Stimulated activated CD8-positive, alpha-beta memory T cell treated with anti-CD3 and anti-CD28 coated beads, Interleukin-7, amount 100 ng/mL, for 1 hour (primary cell): ENCODE measurements around the gene MAN2B1.
"Not testable (repeated sequence)": the region's sequence is repeated elsewhere in the genome, so short reads cannot be mapped to it uniquely, and the experiment has no call there.

Experiments used
- DNase-seq, 2 donors: peaks; one replicate each; pipeline ENCODE4 v3.0.0-alpha.2; 2020; ENCODE audit warnings: low read depth in 2 of 2

Gene MAN2B1

DNA sequence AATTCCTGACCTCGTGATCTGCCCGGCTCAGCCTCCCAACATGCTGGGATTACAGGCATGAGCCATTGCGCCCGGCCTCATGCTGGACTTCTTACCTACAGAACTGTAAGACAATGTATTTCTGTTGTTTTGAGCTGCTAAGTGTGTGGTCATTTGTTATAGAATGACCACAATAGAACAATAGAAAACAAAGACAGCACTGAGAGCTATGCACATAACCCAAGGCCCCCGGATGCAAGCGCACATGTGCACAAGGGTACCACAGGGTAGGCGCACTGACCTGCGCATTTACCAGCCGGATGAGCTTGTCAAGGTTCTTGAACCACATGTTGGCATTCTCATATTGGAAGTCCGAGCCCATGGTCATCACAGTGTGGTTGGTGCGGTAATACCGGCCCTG, 5.6 kb downstream of the MAN2B1 start:
- no peak for DNase-seq

DNA sequence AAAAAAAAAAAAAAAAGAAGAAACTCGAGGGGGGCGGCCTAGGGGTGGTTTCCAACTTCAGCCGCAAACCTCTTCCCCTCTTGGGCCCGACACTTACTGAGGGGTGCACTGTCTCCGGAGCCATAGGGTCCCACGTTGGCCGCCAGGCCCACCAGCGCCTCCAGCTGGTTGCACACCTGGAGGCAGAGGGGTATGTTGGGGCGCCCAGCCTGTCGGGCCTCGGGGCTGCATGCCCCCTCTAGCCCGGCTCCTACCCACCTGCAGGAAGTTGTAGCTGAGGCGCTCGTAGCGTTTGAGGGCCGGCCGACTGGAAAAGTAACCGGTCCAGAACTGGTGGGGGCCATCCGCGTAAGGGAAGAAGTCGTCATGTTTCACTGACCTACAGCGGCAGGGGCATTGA, 8.6 kb downstream of the MAN2B1 start:
- DNase-seq, result no peak

DNA sequence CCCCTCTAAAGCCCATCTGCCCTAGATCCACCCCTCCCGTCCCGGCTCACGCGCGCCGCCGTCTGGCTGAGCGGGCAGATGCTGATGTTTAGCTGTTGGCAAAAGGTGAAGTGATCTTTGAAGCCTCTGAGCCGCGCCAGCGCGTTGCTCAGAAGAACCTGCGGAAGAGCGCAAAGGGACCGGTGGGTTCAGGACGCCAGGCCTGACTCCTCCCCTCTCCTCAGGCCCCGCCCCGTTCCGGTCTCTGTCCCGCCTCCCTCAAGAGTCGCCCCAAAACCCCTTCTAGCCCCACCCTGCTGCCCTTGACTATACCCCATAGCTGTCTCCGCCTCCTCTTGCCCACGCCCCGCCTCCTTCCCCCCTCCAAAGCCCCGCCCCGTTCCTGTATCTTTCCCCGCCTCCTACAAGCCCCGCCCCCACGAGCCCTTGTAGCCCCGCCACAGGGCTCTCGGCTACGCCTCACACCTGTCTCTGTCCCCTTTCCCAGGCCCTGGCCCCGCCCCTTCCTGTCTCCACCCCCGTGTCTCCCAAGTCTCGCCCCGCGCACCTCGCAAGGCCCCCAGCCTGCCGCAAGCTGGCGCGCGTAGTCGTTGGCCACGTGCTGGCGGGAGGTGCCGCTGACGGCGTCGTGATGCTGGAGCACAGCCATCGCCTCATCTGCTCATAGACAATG, 9.5 kb downstream of the MAN2B1 start:
- DNase-seq, result no peak

DNA sequence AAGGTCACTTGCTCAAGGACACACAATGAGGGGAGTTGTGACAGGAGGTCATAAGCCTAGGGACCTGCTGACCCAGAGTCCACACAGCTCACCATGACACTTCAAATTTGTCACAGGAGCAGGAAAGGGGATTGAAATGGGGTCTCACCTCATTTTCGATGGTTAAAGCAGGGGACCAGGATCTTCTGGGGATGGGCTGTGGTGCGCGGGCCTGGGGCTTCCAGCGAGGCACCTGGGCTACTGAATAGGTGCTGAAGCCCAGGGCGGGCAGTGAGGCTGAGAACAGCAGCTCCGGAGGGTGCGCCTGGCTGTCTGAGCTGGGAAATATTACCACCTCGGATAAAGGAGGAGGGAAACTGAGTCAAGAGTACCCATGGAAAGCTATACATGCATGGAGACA, 11.0 kb downstream of the MAN2B1 start:
- DNase-seq, result no peak

DNA sequence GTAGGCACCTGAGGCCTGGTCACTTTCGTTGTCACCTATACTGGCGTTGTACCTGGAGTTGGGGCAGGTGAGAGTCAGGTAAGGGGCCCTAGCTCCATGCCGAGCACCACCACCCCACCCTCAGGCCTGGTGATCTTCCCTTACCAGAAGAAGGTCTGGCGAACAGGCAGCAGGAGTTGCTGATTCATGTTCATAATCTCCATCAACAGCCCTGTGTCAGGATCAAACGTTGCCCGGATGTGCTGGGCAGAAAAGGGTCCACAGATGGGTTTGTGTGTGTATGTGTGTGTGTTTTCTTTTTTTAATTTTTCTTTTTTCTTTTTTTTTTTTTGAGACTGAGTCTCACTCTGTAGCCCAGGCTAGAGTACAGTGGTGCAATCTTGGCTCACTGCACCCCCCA, 14.3 kb downstream of the MAN2B1 start:
- DNase-seq, result no peak

DNA sequence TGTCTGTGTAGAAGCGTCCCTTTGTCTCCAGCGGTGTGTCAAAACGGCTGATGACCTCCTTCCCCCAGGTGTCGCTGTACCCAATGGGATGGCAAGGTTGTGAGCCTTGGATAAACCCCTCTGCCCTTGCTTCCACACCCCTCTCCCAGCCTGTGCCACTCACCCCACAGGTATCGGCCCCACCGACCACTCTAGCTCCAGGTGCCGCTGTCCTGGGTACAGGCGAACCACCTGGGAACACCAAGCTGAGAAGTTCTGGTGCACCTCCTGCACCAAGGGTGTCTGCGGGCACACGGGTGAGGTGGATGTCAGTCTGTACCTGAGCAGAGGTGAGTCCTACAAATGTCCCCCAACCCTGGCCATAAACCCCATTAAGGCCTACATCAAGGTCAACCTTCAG, 16.6 kb downstream of the MAN2B1 start:
- no peak for DNase-seq

DNA sequence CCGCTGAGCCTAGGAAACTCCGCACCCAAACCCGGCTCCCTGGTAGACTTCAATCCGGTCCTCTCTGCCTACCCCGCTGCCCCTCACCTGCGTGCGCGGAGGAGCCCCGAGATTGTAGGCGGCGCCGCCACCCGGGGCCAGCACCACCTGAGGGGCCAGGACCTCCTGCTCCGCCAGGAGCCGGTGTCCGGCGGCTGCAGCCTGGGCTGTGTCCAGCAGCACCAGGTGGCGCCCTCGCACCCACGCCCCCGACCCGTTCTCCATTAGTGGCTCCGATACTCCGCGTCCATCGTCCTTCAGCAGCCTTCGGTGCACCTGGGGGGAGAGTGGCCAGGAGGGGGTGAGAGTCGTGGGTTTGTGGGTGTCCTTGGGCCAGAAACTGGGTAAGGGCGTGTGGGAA, 18.5 kb downstream of the MAN2B1 start:
- no peak for DNase-seq

DNA sequence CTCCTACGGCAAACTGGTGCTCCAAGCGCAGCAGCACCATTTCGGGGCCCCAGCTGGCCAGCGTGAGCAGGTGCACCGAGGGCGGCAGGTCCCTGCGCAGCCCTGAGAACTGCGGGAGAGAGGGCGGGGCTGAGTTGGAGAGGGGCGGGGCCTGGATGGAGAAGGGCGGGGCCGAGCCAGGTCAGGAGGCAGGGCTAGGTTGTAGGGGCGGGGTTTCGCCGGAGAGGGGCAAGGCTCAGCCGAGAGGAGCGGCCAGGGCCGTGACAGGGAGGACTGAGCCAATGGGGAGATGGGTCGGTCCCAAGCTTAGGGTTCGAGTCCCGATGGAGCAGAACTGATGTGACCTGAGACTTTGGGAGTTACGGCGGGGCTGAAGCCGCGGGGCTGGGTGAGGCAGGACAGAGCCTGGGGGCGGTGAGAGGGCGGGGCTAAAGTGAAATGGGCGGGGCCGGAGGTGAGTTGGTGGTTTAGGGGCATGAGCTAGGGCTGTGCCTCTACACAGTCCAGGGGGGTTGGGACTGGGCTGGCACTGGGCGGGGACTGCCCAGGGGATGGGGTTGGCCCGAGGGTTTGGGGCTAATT, 19.0 kb downstream of the MAN2B1 start:
- DNase-seq, result no peak

DNA sequence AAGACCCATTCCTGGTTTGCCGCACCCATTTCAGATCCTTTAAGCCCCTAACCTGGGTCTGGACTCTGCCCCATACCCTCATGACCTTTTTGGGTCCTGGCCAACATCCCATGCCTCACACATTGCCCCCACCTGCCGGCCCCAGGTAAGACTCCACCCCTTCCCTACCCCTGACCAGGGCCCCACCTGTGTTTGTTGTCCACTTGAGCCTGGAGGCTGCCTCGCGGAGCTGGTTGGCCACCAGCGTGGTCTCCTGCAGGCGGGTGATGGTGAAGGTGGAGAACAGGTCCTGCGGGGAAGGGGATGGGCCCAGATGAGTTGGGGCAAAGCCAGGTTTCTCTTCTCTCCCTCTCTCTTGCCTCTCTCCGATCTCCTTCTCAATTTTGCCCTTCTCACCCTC, 19.5 kb downstream of the MAN2B1 start:
- no peak for DNase-seq

DNA sequence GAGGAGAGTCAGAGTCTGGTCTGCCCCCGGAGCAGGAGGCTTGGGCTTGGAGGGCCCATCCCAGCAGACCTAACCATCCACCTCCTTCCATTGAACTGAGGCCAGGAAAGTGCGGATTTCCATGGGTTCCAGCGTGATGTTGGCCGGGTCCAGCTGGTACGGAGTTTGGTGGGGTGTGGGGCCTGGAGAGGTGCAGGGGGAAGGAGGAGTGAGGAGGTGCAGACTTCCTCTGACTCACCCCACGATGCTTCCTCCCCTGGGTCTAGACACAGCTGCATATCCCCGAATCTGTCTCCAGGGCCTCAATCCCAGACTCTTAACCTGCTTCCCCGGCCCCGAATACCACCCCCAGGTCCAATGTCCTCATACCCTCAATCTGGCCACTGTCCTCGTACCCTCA, 20.0 kb downstream of the MAN2B1 start:
- DNase-seq, result no peak

DNA sequence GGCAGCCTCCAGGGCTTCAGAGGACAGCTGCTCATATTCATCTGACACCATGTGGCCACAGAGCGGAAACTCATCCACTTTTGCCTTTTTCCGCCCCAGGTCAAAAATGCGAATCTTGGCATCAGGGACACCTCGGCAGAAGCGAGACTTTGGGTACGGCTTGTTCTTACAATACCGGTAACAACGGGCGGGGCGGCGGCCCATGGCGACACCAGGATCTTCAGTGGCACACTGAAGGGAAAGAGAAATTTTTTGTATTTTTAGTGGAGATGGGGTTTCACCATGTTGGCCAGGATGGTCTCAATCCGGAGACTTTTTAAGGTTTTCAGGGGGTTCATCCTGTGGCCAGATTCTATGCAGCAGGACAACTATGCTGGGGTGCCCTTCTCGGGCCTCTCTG, 22.8 kb downstream of the MAN2B1 start:
- not testable (repeated sequence) for DNase-seq

DNA sequence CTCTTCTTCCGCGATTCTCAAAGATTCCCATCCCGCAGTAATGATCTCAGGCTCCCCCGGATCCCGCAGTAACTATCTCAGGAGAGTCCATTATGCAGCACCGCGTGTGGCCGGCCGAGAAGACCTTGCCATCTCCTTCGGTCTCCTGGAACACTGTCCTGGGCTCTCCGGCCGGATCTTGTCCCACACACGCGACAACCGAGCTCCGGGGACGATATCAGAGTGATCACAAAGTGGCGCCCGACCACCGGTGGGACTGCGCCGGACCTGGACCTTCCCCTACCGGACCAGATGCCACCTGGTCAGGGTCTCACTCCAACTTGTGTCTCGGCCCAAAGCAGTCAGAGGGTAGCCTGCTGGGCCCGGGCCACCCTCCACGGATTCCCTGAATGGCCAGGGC, 24.0 kb downstream of the MAN2B1 start:
- DNase-seq, result no peak

DNA sequence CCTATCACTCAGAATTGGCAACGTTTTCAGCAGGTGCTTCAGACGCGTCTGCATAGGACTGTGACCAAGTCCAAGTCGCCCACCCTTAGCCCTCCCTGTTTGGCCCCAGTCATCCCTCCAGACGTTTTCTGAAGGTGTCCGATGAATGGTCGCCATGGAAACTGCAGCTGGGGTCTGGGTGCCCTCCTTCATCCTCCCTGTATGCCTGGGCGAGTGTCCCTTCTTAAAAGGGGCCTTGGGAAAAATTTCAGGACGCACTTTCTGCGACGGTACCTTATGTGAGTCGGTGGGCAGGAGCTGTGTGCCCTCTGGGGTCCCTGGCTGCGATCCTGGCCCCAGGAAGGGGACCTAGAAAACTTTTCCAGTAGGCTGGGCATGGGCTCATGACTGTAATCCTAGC, 25.1 kb downstream of the MAN2B1 start:
- no peak for DNase-seq

DNA sequence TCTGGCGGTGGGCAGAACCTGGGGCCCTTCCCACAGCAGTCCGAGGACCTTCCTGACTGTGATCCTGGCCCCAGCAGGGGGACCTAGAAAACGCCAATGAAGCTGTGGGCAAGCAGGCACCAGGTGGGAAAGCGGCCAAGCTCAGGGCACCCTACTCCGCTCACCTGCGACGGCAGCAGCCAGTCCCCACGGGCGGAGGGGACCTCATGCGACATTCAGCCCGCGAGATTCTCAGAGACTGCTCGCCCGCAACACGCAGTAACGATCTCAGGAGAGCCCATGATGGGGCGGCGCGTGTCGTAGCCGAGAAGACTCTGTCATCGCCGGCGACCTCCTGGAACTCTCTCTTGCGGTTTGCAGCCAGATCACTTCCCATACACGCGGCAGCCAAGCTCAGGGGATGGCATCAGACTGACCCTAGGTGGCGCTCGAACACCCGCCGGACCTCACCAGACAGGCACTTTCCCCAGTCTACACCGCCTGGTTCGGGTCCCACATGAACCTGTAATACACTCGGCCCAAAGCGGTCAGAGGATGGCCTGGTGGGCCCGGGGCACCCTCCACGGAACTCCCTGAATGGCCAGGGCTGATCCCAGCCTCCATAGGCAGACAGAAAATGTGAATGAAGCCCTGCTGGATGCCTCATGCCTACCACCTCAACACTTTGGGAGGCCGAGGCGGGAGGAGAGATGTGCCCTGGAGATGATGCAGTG, 26.5 kb downstream of the MAN2B1 start:
- peak; percentile 66 to 71 for DNase-seq

DNA sequence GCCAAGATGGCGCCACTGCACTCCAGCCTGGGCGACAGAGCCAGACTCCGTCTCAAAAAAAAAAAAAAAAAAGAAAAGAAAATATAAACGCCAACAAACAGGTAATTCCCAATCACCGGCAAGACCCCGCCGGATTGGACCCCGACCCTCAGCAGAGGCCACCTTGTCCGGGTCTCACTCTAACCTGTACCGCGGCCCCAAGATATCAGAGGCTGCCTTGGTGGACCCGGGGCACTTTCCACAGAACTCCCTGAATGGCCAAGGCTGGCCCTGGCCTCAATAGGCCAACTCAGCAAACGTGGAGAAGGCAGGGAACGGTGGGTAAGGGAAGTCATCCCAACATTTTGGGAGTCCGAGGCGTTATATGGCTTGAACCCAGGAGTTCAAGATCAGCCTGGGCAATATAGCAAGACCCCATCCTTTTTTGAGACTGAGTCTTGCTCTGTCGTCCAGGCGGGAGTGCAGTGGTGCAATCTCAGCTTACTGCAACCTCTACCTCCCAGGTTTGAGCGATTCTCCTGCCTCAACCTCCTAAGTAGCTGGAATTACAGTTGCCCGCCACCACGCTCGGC, 27.8 kb downstream of the MAN2B1 start:
- DNase-seq, result no peak

DNA sequence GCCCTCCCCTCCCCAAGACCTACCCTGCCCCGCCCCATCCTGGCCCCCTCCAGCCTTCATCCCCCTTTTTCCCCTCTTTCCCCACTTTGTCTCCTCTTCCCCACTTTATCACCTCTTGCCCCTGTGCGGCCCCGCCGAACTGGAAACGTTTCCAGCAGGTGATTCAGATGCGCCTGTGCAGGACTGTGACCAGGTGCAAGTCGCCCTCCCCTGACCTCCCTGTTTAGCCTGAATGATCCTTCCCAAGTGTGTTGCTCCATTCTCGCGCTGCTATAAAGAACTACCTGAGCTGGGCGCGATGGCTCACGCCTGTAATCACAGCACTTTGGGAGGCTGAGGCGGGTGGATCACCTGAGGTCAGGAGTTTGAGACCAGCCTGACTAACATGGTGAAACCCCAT, 29.9 kb downstream of the MAN2B1 start:
- no peak for DNase-seq

DNA sequence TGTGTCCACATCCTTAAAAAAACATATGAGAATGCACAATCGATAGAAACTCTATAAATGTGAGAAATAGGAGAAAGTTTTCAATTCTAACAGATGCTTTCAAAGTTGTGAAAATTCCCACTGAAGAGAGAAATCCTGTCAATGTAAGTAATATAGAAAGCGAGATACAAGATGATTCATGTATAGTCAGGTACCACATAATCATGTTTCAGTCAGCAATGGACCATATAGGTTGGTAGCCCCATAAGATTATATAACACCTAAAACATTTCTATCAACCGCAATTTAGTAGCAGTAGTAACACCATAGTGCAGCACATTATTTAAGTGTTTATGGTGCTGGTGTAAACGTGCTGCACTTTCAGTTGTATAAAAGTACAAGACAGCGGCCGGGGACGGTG, 37.3 kb downstream of the MAN2B1 start:
- no peak for DNase-seq

DNA sequence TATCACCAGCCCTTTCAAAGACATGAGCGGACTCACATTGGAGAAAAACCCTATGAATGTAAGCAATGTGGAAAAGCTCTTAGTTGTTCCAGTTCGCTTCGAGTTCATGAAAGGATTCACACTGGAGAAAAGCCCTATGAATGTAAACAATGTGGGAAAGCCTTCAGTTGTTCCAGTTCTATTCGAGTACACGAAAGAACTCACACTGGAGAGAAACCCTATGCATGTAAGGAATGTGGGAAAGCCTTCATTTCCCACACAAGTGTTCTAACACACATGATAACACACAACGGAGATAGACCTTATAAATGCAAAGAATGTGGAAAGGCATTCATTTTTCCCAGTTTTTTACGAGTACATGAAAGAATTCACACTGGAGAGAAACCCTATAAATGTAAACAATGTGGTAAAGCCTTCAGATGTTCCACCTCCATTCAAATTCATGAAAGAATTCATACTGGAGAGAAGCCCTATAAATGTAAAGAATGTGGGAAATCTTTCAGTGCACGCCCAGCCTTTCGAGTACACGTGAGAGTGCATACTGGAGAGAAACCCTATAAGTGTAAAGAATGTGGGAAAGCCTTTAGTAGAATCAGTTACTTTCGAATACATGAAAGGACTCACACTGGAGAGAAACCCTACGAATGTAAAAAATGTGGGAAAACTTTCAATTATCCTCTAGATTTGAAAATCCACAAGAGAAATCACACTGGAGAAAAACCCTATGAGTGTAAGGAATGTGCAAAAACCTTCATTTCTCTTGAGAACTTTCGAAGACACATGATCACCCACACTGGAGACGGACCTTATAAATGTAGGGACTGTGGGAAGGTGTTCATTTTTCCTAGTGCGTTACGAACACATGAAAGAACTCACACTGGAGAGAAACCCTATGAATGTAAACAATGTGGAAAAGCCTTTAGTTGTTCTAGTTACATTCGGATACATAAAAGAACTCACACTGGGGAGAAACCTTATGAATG, 38.2 kb downstream of the MAN2B1 start:
- no peak for DNase-seq

DNA sequence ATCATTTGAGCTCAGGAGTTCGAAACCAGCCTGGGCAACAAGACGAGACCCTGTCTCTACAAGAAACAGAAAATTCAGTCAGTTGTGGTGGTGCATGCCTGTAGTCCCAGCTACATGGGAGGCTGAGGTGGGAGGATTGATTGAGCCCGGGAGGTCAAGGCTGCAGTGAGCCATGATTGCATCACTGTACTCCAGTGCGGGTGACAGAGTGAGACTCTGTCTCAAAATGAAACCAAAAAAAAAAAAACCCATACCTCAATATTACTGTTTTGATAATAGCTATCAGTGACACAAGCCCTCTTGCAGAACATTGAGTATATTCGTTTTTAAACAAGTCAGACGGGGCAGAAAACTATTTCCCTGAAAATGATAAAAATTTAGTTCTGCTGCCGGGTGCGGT, 39.6 kb downstream of the MAN2B1 start:
- DNase-seq, result no peak

DNA sequence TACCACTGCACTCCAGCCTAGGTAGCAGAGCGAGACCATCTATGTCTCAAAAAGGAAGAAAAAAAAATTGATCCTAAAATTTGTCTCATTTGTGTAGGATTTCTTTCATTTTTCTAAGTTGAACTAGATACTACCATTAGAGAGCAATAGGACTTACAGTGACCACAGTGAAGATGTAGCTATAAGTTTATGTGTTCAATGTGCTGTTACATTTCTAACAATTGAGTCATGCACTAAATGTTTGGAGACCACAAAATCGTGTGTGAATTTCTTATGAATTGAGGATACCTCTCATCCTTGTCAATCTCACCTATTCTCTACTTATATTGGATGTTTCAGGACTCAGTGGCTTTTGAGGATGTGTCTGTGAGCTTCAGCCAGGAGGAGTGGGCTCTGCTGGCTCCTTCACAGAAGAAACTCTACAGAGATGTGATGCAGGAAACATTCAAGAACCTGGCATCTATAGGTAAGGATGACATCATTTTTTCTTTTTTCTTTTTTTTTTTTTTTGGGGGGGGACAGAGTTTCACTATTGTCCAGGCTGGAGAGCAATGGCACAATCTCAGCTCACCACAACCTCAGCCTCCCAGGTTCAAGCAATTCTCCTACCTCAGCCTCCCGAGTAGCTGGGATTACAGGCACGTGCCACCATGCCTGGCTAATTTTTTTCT, 43.0 kb downstream of the MAN2B1 start:
- no peak for DNase-seq
